CD4-positive, alpha-beta T cell treated with Interleukin-12 subunit alpha and Interleukin-12 subunit beta, for 1 hour (primary cell): ENCODE results near the gene FIZ1.
A peak's percentile ranks its signal among the peaks of the same experiment; 100 is the strongest.

Source experiments
- DNase-seq: peaks from one replicate; pipeline ENCODE4 v3.0.0-alpha.2; 2020

FIZ1 gene

GRCh38 chr19:55635334-55635717 is 36.0 kb upstream of the FIZ1 start:
- peak; percentile 33 for DNase-seq

DNA sequence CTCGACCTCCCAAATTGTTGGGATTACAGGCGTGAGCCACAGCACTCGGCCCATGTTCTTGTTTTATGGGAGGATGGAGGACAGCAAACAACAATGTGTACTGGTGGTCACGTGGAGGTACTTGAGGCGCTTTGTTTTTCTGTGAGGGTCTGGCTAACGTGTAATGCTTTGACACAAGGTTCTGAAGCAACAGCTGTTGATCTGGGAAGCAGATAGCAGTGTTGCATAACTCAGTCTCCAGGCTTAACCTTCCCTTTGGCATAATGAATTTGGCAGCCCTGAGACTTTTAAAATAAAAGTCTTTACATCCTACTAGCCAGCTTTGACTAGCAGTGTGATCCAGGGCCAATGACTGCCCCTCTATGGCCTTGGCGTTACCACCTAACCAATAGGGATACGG is 34.5 kb upstream of the FIZ1 start:
- no peak for DNase-seq

GRCh38 chr19:55632463-55632834 is 33.1 kb upstream of the FIZ1 start:
- peak; percentile 92 for DNase-seq

- peak; percentile 82 for DNase-seq
Observed at GRCh38 chr19:55626350-55626749, 27.0 kb upstream of the FIZ1 start.

- DNase-seq, result no peak
Observed at GRCh38 chr19:55625004-55625326, 25.6 kb upstream of the FIZ1 start.

- DNase-seq, result peak; percentile 93
Observed at GRCh38 chr19:55624109-55625003, 25.0 kb upstream of the FIZ1 start, which contains the start of gene ZNF784. Gene ZNF784 (minus strand): TSS chr19:55624566. CDS start chr19:55624561, 5 bp downstream.

GRCh38 chr19:55623561-55623960 is 24.2 kb upstream of the FIZ1 start:
- DNase-seq, result no peak

DNA sequence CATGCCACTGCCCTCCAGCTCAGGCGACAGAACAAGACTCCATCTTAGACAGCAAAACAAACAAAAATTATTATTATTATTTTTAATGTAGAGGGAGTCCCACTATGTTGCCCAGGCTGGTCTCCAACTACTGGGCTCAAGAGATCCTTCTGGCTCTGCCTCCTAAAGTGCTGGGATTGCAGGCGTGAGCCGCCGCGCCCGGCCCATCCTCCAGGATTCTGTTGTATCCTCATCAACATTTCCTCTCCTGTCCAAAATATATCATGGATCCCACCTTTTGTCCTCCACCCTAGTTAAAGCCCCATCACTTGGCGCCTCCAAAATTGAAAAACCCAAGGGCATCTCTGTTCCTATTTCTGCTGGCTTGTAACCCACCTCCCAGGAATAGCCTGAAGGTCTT is 23.8 kb upstream of the FIZ1 start:
- DNase-seq, result no peak

DNA sequence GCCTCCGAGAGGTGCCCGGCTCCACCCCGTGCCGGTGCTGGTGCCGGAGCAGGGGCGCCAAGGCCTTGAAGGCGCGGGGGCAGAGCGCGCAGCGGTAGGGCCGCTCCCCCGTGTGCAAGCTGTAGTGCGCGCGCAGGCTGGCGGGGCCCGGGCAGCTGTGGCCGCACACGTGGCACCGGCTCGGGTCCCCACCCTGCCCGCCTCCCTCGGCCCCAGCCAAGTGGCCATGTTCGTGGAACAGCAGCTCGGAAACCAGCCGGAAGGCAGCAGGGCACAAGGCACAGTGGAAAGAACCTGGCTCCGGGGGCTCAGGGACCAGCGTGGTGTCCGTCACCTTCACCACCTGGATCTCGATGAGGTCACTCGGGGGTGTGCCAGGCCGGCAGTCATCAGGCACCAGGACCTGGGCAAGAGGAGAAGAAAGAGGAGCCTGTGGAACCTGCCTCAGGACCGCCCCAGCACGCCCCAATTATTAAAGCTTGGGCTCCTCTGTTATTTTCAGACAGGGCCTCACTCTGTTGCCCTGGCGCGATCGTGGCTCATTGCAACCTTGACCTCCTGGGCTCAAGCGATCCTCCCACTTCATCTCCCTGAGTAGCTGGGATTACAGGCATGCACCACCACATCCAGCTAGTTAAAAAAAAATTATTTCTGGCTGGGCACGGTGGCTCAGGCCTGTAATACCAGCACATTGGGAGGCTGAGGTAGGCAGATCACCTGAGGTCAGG is 23.1 kb upstream of the FIZ1 start:
- no peak for DNase-seq

DNA sequence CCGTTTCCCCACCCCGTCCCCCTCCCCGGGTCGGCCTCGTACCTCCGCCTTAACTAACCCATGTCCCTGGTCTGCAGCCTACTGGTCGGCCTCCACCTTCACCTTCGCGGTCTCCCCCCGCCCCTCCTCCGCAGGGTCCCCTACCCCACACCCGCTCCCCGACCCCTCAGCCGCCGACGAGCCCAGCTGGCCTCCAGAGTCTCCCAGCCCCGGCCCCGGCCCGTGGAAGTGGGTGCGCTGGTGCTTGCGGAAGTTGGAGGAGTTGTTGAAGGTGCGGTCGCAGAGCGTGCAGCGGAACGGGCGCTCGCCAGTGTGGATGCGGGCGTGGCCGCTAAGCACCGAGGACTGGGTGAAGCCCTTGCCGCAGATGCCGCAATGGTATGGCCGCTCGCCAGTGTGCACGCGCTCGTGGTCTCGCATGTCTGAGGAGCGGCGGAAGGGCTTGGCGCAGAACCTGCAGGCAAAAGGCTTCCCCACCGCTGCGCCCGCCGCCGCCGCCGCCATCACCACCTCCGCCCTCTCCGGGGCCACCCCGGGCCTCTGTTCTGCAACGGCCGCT is 22.4 kb upstream of the FIZ1 start:
- no peak for DNase-seq

- no peak for DNase-seq
Observed at GRCh38 chr19:55621205-55621672, 21.9 kb upstream of the FIZ1 start.

DNA sequence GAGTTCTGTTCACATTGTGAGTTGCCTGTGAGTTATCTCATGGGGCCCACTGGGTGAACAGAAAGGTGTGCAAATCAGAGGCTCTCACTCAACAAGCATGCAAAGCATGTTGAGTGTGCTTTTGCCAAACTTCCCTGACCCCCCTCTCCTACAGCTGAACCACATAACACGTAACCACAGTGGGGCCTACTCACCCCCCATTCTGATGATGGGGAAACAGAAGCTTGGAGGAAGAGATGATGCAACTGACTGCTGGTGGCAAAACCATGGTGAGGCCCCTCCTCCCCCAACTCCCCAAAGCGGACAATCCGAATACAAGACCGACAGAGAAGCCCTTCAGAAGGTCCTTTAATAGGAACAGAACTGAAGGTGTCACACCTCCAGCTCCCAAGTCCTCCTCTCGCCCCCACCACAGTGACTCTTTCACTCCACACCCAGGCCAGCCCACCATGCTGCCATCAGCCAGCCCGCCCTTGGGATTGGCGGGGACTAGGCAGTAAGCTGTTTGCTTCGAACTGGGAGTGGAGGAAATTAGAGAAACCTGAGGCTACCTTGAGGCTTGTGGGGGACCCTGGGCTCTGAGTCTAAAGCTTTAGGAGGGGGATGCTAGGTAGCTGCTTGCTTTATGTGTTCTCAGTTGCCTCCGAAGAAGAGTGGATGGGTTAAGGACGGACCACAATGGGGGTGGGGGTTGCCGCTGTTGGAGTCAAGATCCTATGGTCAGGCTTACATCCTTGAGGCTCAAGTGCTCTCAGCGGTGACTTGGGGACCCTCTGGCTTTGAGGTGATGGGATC is 21.3 kb upstream of the FIZ1 start:
- DNase-seq, result peak; percentile 34

- DNase-seq, result no peak
Observed at GRCh38 chr19:55619286-55619685, 20.0 kb upstream of the FIZ1 start.

- DNase-seq, result no peak
Observed at GRCh38 chr19:55618426-55618825, 19.1 kb upstream of the FIZ1 start.

DNA sequence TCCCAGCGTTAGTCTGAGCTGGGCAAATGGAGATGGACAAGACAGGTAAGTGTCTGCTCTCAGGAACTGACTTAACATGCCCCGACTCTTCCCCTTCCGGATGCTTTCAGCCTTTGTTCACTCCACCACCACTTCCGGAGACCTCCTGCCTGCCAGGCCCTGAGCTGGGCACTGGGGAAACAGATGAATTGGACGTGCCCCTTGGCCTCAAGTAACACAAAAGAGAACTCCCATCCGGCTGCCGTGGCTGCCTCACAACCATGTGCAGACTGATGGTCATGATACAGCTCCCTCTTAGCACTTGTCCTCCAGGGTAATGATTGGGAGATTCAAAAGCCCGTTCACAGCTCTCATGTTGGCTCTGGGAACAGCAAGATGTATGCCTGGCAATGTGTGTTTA is 18.1 kb upstream of the FIZ1 start:
- DNase-seq, result no peak

GRCh38 chr19:55616395-55616875 is 17.1 kb upstream of the FIZ1 start:
- no peak for DNase-seq

DNA sequence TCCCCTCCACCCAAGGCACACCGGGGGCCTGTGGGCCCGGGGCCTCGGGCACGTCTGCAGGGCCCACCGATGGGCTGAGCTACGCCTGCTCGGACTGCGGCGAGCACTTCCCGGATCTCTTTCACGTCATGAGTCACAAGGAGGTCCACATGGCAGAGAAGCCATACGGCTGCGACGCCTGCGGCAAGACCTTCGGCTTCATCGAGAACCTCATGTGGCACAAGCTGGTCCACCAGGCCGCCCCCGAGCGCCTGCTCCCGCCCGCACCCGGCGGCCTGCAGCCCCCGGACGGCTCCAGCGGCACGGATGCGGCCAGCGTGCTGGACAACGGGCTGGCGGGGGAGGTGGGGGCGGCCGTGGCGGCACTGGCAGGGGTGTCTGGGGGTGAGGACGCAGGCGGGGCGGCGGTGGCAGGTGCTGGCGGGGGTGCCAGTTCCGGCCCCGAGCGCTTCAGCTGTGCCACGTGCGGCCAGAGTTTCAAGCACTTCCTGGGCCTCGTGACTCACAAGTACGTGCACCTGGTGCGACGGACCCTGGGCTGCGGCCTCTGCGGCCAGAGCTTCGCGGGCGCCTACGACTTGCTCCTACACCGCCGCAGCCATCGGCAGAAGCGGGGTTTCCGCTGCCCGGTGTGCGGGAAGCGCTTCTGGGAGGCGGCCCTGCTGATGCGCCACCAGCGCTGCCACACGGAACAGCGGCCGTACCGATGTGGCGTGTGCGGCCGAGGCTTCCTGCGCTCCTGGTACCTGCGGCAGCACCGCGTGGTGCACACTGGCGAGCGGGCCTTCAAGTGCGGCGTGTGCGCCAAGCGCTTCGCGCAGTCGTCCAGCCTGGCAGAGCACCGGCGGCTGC is 16.5 kb upstream of the FIZ1 start:
- DNase-seq, result no peak

- DNase-seq, result no peak
Observed at GRCh38 chr19:55614711-55615542, 15.6 kb upstream of the FIZ1 start.

DNA sequence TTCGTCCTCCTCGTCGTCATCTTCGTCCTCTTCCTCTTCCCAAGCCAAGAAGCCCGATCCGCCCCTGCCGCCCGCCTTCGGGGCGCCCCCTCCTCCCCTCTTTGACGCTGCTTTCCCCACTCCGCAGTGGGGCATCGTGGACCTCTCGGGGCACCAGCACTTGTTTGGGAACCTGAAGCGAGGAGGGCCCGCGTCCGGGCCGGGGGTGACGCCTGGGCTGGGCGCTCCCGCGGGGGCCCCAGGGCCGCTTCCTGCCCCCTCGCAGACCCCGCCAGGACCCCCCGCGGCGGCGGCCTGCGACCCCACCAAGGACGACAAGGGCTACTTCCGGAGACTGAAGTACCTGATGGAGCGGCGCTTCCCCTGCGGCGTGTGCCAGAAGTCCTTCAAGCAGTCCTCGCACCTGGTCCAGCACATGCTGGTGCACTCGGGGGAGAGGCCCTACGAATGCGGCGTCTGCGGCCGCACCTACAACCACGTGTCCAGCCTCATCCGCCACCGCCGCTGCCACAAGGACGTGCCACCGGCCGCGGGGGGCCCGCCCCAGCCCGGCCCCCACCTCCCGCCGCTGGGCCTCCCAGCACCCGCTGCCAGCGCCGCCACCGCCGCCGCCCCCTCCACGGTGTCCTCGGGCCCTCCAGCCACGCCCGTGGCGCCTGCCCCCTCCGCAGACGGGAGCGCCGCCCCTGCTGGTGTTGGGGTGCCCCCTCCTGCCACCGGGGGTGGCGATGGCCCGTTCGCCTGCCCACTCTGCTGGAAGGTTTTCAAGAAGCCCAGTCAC is 14.8 kb upstream of the FIZ1 start:
- DNase-seq, result no peak

DNA sequence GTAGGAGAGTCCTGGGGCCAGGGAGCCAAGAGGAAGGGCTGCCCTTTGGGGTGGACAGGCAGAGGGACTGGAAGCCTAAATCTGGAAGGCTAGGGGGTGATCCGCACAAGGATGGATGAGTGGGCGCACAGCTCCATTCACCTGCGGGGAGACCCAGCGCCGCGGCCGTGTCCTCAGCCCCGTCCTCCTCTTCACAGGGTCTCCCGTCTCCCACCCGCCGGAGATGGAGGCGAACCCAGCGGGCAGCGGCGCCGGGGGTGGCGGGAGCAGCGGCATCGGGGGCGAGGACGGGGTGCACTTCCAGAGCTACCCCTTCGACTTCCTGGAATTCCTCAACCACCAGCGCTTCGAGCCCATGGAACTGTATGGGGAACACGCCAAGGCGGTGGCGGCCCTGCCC is 14.1 kb upstream of the FIZ1 start:
- no peak for DNase-seq
